EH (cell line): ENCODE data around the gene IREB2.
A peak's percentile ranks its signal among the peaks of the same experiment; 100 is the strongest.
"Not testable (repeated sequence)": the region's sequence is repeated elsewhere in the genome, so short reads cannot be mapped to it uniquely, and the experiment has no call there.

Experiments used
- DNase-seq: peaks from one replicate; pipeline ENCODE4 v3.0.0-alpha.2; 2015; ENCODE audit warnings: low read depth

IREB2 gene, protein sequence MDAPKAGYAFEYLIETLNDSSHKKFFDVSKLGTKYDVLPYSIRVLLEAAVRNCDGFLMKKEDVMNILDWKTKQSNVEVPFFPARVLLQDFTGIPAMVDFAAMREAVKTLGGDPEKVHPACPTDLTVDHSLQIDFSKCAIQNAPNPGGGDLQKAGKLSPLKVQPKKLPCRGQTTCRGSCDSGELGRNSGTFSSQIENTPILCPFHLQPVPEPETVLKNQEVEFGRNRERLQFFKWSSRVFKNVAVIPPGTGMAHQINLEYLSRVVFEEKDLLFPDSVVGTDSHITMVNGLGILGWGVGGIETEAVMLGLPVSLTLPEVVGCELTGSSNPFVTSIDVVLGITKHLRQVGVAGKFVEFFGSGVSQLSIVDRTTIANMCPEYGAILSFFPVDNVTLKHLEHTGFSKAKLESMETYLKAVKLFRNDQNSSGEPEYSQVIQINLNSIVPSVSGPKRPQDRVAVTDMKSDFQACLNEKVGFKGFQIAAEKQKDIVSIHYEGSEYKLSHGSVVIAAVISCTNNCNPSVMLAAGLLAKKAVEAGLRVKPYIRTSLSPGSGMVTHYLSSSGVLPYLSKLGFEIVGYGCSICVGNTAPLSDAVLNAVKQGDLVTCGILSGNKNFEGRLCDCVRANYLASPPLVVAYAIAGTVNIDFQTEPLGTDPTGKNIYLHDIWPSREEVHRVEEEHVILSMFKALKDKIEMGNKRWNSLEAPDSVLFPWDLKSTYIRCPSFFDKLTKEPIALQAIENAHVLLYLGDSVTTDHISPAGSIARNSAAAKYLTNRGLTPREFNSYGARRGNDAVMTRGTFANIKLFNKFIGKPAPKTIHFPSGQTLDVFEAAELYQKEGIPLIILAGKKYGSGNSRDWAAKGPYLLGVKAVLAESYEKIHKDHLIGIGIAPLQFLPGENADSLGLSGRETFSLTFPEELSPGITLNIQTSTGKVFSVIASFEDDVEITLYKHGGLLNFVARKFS

DNA sequence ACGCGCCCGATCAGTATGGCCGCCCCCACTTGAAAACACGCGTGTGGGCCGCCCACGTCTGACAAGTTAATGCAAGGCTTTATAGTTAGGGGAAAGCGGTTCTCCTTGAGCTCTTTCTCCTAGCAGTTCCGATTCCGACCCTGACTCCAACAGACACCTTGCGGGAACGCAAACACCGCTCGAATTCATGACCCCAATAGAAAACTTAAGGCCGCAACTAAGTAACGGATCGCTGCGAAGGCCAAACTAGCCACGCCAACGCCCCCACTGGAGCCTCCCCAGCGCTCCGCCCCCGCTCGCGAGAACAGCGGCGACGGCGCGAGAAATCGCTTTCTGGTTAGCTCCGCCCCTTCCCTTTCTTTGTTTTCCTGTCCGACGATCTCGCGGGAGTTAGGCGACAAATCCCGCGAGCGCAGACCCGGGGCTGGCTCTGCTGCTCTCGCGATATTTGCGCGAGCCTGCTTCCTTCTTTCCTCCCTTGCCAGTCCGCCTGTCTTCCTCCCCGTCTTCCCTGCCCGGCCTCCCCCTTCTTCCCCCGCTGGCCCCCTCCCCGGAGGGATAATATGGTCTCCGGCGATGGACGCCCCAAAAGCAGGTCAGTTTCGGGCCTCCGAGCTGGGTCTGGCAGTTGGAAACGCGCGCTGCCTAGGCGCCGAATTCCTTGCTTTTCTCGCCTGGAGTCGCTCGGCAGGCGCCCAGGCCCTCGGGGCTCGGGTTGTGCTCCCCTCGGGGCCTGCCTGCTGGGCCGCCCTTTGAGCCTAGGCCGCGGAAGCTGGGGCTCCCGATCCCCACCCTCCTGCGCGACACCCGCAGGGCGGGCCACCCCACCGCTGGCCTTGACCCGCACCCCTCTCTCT lies at the start of gene IREB2:
IREB2 (plus strand) TSS at position 455 of the 857 bp plus-strand sequence; CDS start at position 577, 122 bp downstream.
- peak; percentile 98 for DNase-seq

DNA sequence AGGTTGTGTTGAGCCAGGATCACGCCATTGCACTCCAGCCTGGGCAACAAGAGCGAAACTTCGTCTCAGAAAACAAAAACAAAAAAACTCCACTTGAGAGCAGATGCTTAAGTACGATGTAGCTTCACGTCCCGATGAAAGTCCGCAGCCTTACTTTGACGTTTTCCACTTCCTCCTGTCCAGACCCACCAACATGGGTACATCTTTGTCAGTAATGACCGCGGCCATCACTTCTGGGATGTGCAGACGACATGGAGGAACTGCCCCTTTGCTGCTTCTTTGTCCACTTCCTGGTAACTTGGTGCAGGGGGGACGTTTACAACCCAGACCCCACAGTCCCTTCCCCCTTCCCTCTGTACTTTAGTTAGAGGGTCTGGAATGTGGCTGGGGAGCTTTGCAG lies 49.2 kb upstream of the IREB2 start:
- no peak for DNase-seq

GRCh38 chr15:78389322-78389721 lies 48.7 kb upstream of the IREB2 start:
- peak; percentile 72 for DNase-seq

DNA sequence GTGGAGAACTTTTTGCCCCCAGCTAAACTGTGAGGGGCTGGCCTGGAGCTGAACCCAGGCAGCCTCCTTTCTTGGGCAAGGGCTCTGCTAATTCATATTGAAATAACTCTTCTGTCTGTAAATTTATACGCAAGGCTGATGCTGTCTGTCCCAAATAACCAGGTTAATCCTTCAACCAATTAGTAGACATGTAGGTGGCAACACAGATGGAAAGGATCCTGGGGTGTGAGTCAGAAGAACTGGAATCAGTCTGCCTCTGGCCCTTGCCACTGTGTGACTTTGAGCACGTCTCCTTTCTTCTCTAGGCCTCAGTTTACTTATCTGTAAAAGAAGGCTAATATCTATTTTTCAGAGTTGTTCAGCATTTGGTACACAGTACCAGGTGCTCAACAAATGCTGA lies 48.3 kb upstream of the IREB2 start:
- DNase-seq: peak; percentile 32

DNA sequence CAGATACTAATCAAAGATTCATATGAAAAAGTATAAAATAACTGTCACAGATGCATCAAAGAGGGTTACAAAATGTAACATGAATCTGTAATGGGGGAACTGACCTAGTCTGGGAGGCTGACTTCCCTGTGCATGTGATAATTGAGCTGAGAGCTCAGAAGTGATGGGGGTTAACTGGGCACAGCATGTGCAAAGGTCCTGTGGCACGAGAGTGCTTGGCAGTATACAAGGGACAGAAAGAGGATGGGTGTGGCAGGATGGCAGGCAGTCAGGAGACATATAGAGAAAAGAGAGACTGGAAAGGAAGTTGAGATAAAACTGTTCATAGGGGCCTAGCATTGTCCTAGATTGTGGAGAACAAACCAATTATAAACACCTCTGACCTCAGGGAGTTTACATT lies 47.8 kb upstream of the IREB2 start:
- no peak for DNase-seq

DNA sequence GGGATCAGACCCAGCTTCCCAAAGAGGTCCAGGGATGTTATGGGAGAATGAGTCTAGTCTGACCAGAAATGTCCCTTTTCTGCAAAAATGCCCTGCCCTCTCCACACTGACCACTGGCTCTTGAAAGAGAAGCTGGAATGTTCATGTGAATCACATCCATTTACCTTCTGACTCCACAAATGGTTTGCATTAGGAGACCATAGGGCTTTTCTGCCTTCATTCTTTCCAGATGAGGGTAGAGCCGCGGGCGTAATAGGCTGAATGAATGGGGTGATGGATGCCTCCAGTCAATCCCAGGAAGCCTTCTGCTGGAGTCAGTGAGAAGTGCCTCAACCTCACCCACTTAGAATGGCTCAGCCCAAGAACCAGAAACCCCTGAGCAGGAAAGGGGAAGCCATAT lies 47.2 kb upstream of the IREB2 start:
- peak; percentile 91 for DNase-seq

GRCh38 chr15:78391781-78392180 lies 46.2 kb upstream of the IREB2 start:
- no peak for DNase-seq

GRCh38 chr15:78392430-78392829 lies 45.6 kb upstream of the IREB2 start:
- DNase-seq: no peak

DNA sequence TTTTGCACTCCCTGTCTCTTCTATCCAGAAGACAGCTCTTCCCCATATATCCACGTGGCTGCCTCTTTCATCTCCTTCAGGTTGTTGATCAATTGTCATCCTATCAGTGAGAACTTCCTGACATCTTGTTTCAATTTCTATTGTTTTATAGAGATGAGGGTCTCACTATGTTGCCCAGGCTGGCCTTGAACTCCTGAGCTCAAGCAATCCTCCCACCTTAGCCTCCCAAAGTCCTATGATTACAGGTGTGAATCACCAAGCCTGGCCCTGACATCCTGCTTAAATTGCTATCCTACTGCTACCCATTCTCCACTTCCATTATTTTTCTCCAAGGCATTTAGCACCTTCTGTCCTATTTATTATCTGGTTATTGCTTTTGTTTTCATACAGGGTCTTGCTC lies 44.9 kb upstream of the IREB2 start:
- DNase-seq: no peak

- DNase-seq: no peak
Observed at GRCh38 chr15:78394026-78394425, 44.0 kb upstream of the IREB2 start.

- no peak for DNase-seq
Observed at GRCh38 chr15:78394981-78395616, 42.9 kb upstream of the IREB2 start.

DNA sequence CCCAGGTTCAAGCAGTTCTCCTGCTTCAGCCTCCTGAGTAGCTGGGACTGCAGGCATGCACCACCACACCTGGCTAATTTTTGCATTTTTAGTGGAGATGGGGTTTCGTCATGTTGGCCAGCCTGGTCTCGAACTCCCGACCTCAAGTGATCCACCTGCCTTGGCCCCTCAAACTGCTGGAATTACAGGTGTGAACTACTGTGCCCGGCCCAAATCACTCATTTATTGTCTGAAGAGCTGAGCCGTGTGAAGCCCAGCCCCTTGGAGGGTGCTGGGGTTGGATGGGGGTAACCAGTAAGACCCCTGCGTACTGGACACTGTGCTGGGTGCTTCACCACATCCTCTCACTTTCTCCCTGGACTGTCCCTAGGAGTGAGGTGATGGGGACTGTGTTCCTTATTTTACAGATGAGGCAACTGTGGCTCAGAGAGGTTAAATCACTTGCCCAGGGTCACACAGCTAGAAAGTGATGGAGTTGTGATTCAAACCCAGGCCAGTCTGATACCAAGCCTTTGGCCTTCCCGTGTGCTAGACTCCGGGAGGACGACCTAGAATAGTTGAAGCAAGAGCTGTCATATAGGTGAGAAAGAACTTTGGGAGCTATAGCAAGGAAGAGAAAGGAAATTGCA lies 41.7 kb upstream of the IREB2 start:
- no peak for DNase-seq

DNA sequence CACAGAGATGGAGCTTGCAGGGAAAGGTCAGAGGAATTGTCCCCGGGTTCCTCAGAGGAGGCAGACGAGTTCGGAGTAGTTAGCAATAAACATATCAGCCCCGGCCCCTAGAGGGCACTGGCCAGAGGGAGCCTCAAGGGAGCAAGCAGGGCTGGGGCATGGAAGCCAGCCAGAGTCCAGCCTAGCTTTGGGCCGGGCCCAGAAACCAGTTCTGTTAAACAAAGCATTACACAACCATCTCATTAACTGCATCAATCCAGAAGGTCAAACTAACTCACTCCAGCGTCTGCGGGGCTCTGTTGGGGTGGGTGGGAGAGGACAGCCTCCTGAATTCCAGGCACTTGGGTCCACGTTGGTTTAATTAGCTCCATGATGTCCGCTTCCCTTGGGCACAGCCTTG lies 41.0 kb upstream of the IREB2 start:
- peak; percentile 58 for DNase-seq

- DNase-seq: no peak
Observed at GRCh38 chr15:78397382-78397781, 40.6 kb upstream of the IREB2 start.

- no peak for DNase-seq
Observed at GRCh38 chr15:78398076-78398825, 39.8 kb upstream of the IREB2 start.

DNA sequence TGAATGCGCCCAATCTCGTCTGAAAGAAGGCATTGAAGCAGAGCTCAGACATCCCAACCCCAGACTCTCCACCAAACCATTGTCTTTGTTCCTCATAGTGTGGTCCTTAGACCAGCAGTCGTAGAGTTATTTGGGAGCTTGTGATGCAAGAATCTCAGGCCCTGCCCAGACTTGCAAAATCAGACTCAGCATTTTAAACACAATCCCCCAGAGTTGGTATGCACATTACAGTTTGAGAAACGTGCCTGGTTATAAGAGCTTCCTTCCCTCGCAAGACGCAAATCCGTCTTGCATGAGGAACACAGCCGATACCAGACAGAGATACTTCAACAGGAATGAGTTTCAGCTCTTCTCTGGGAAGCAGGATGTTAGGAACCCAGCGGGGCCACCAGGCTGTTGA lies 38.9 kb upstream of the IREB2 start:
- DNase-seq: no peak

DNA sequence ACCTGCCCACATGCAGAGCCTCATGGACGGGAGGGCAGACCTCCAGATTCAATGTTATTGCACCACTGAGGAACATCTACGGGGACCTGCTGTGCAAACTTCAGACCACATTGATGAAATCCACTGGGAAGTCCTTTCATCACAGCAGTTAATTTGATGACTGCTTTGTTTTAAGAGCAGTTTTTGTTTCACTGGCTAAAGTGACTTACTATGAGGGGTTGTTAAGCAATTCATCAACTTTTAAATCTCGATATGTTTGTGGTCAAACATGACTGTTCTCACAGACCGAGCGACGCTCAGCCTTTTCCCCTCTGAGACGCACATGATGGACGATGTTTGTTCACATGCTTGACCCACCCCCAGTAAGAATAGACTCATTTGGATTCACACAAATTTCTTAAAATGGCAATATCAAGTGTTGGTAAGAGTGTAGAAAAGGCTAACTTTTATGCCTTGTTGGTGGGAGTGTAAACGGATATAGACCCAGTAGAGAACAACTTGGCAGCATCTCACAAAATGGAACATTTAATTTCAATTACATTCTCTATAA lies 35.9 kb upstream of the IREB2 start:
- no peak for DNase-seq

DNA sequence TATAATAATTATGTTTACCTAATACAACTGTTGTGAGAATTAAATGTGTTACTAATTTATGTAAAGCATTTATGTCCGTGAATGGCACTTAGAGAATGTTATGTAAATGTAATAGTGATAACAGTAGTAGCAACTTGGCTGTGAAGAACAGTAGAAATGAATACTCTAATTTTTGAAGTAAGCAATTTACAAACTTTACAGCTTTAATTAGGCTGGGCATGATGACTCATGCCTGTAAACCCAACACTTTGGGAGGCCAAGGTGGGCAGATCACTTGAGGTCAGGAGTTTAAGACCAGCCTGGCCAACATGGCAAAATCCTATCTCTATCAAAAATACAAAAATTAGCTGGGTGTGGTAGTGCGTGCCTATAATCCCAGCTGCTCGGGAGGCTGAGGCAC lies 33.9 kb upstream of the IREB2 start:
- DNase-seq: no peak

- not testable (repeated sequence) for DNase-seq
Observed at GRCh38 chr15:78404796-78405195, 33.2 kb upstream of the IREB2 start.

GRCh38 chr15:78405336-78405924 lies 32.6 kb upstream of the IREB2 start:
- DNase-seq: no peak
